Mammary epithelial cell (primary cell): ENCODE results near the gene SESTD1.

Experiments
- CTCF ChIP-seq, 2 donors: IDR thresholded peaks in 1 of 2; conservative IDR thresholded peaks in 1 of 2; 2 replicates each; pipeline ENCODE4 v1.5.1; 2011 to 2012; ENCODE audit warnings: inconsistent platforms in 2 of 2, low read length in 2 of 2, mild to moderate bottlenecking in 2 of 2, control low read depth in 1 of 2, low read depth in 1 of 2; ENCODE audit not compliant: insufficient read depth in 1 of 2; ENCODE audit errors: extremely low read depth in 1 of 2
- EZH2 ChIP-seq: IDR thresholded peaks from 2 replicates; pipeline ENCODE4 v1.6.1; 2012; ENCODE audit warnings: low read length, inconsistent platforms, borderline replicate concordance

GRCh38 chr2:179171371-179171770 is 93.3 kb downstream of the SESTD1 start:
- TF ChIP-seq CTCF (conservative IDR thresholded peaks at IDR 0.05 in 1 of 2, IDR thresholded peaks at IDR 0.05 in 1 of 2; ENCODE audit: extremely low read depth in 1 of 2, insufficient read depth in 1 of 2, low read depth in 1 of 2, low read length in 2 of 2) (no peak), EZH2 (no peak)
